Vagina (tissue), 2 donors: ENCODE results near the gene CLDND2. TPM values are rescaled to one million over a fixed set of nuclear protein-coding genes. Genes with fewer than 3 reads are reported as not detected.

Experiments
- DNase-seq, 2 donors: peaks; one replicate each; pipeline ENCODE4 v3.0.0-alpha.2; 2017; ENCODE audit errors: extremely low spot score in 2 of 2
- H3K27ac ChIP-seq: fragments of 200-600 bp; sonication (generic); one replicate; pipeline ENCODE4 v1.5.1; 2019
- H3K27me3 ChIP-seq: fragments of 200-600 bp; sonication (generic); one replicate; pipeline ENCODE4 v1.5.1; 2019
- H3K36me3 ChIP-seq, 2 donors: fragments of 200-600 bp; sonication (generic); one replicate each; pipeline ENCODE4 v1.5.1; 2017 to 2019
- H3K4me1 ChIP-seq: fragments of 200-600 bp; sonication (generic); one replicate; pipeline ENCODE4 v1.5.1; 2019
- H3K4me3 ChIP-seq, 2 donors: fragments of 200-600 bp; sonication (generic); 1 replicate in 1 of 2; 2 replicates in 1 of 2; pipeline ENCODE4 v1.5.1; 2016 to 2019
- H3K9me3 ChIP-seq: fragments of 200-600 bp; sonication (generic); one replicate; pipeline ENCODE4 v1.5.1; 2019
- CTCF ChIP-seq, 3 experiments: fragments of 450-650 bp in 2 of 3; fragments of 200-600 bp in 1 of 3; sonication (generic) in 1 of 3; IDR thresholded peaks; one replicate each; pipeline ENCODE4 v1.5.1; 2017 to 2019; ENCODE audit warnings: antibody characterized with exemption in 3 of 3, mild to moderate bottlenecking in 2 of 3, moderate library complexity in 2 of 3
- POLR2A ChIP-seq, 2 donors: fragments of 450-650 bp; IDR thresholded peaks; one replicate each; pipeline ENCODE4 v1.6.1; 2017; ENCODE audit warnings: antibody characterized with exemption in 2 of 2, mild to moderate bottlenecking in 2 of 2, moderate library complexity in 2 of 2
- POLR2AphosphoS5 ChIP-seq, 2 donors: sonication (generic); formaldehyde crosslinking; IDR thresholded peaks; one replicate each; pipeline ENCODE4 v1.9.0; 2017; ENCODE audit warnings: antibody characterized with exemption in 2 of 2, mild to moderate bottlenecking in 2 of 2, low read depth in 1 of 2; ENCODE audit not compliant: insufficient read depth in 1 of 2
- intact Hi-C: fragments of 100-400 bp; cut with DNase I; formaldehyde crosslinking; loops from one replicate; pipeline ENCODE4 v1.15.1; 2023
- total RNA-seq: library from RNA; depleted of rRNA; stranded (reverse); fragments of >200 nt; gene quantifications from one replicate; pipeline ENCODE4 v1.2.3, GENCODE V29; 2016

CLDND2 gene
- total RNA-seq, 1 donor from 2014 or later, result not detected

DNA sequence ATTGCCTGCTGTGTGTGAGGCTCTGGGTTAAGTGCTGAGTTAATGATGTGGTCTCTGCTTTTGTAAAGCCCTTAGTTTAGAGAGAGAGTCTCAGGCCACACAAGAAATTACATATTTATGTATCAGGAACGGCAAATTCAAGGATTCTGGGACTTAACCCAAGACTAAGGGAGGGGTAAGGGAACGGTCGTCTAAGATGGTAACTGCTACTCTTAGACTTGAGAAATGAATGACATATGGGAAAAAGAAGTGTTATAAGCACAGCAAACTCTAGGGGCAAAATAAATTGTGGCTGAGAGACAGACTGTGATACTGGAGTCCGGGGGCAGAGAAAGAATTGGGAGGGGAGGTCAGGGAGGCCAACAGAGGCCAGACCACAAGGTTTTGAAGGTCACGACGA, 37.1 kb downstream of the CLDND2 start:
- no peak overlapping the region for H3K27ac ChIP-seq
- TF ChIP-seq CTCF (IDR thresholded peaks at IDR 0.05) (no peak), POLR2AphosphoS5 (IDR thresholded peaks at IDR 0.05; ENCODE audit: insufficient read depth in 1 of 2, low read depth in 1 of 2) (no peak), POLR2A (IDR thresholded peaks at IDR 0.05) (no peak)
- intact Hi-C loops, result loop anchor here (10.0 kb wide), 2 partner anchors 63 to 237 kb away; partner anchors contain the start of gene C19orf84
- H3K4me1 ChIP-seq, result peaks cover 6% of the 10 kb centered on the region
- no peak overlapping the region for H3K4me3 ChIP-seq
- H3K27me3 ChIP-seq, result no peaks in the 10 kb centered on the region
- no peaks in the 10 kb centered on the region for H3K9me3 ChIP-seq
- H3K36me3 ChIP-seq, result no peaks in the 10 kb centered on the region
- no peak for DNase-seq

DNA sequence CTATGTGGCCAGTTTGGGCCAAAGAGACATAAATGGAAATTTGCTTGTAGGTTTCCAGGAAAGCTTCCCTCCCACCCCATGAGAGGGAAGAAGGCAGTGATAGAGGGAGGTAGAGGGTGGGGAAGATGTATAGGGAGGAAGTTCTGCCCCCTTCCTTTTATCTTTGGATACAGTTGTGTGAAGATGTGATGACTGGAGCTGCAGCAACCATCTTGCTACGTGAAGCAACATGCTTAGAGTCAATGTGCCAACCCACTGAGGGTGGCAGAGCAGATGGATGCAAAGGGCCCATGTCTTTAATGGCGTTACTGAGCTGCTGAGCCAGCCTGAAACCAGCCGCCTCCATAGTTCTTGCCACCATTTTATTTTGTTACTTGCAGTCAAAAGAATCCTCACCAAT, 37.6 kb downstream of the CLDND2 start:
- intact Hi-C loops, result loop anchor here (10.0 kb wide), 2 partner anchors 64 to 236 kb away; partner anchors contain the start of gene C19orf84
- no peak for DNase-seq
- Histone ChIP-seq H3K27ac (no peak overlapping the region), H3K4me3 (no peak overlapping the region), H3K4me1 (peaks cover 6% of the 10 kb centered on the region), H3K27me3 (no peaks in the 10 kb centered on the region), H3K36me3 (no peaks in the 10 kb centered on the region), H3K9me3 (no peaks in the 10 kb centered on the region)
- no peak for TF ChIP-seq POLR2AphosphoS5 (IDR thresholded peaks at IDR 0.05; ENCODE audit: insufficient read depth in 1 of 2, low read depth in 1 of 2)
- TF ChIP-seq POLR2A (IDR thresholded peaks at IDR 0.05), result no peak
- no peak for TF ChIP-seq CTCF (IDR thresholded peaks at IDR 0.05)

GRCh38 chr19:51330366-51330765, 38.4 kb downstream of the CLDND2 start:
- H3K4me3 ChIP-seq, result no peak overlapping the region
- peaks cover 6% of the 10 kb centered on the region for H3K4me1 ChIP-seq
- no peaks in the 10 kb centered on the region for H3K27me3 ChIP-seq
- no peak for DNase-seq
- no peak overlapping the region for H3K27ac ChIP-seq
- intact Hi-C loops, result loop anchor here (10.0 kb wide), 2 partner anchors 64 to 236 kb away; partner anchors contain the start of gene C19orf84
- H3K9me3 ChIP-seq, result no peaks in the 10 kb centered on the region
- H3K36me3 ChIP-seq, result no peaks in the 10 kb centered on the region
- TF ChIP-seq CTCF (IDR thresholded peaks at IDR 0.05) (no peak), POLR2AphosphoS5 (IDR thresholded peaks at IDR 0.05; ENCODE audit: insufficient read depth in 1 of 2, low read depth in 1 of 2) (no peak), POLR2A (IDR thresholded peaks at IDR 0.05) (no peak)

DNA sequence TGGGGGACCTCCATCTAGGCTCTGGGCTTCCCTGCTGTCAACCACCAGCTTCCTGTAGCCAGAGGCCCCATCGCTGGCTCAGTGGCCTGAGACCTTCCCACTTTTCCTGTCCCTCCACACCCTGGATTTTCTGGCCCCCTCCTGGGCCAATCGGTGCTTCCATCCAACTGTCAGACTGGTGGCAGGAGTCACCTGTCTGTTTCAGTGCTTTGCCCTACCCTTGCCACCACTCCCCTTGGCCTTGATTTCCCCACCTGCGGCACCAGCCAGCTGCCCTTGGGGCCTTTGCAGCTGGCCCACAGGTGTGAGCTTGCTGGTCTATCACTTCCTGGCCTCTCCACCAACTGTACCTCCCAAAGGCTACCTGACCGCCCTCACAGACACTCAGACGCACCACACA, 39.4 kb downstream of the CLDND2 start:
- Histone ChIP-seq H3K9me3 (no peaks in the 10 kb centered on the region), H3K36me3 (no peaks in the 10 kb centered on the region), H3K27ac (no peak overlapping the region), H3K27me3 (no peaks in the 10 kb centered on the region), H3K4me1 (peaks cover 6% of the 10 kb centered on the region), H3K4me3 (no peak overlapping the region)
- intact Hi-C loops, result no loop called here
- no peak for TF ChIP-seq POLR2A (IDR thresholded peaks at IDR 0.05)
- TF ChIP-seq POLR2AphosphoS5 (IDR thresholded peaks at IDR 0.05; ENCODE audit: insufficient read depth in 1 of 2, low read depth in 1 of 2), result no peak
- no peak for TF ChIP-seq CTCF (IDR thresholded peaks at IDR 0.05)
- no peak for DNase-seq

DNA sequence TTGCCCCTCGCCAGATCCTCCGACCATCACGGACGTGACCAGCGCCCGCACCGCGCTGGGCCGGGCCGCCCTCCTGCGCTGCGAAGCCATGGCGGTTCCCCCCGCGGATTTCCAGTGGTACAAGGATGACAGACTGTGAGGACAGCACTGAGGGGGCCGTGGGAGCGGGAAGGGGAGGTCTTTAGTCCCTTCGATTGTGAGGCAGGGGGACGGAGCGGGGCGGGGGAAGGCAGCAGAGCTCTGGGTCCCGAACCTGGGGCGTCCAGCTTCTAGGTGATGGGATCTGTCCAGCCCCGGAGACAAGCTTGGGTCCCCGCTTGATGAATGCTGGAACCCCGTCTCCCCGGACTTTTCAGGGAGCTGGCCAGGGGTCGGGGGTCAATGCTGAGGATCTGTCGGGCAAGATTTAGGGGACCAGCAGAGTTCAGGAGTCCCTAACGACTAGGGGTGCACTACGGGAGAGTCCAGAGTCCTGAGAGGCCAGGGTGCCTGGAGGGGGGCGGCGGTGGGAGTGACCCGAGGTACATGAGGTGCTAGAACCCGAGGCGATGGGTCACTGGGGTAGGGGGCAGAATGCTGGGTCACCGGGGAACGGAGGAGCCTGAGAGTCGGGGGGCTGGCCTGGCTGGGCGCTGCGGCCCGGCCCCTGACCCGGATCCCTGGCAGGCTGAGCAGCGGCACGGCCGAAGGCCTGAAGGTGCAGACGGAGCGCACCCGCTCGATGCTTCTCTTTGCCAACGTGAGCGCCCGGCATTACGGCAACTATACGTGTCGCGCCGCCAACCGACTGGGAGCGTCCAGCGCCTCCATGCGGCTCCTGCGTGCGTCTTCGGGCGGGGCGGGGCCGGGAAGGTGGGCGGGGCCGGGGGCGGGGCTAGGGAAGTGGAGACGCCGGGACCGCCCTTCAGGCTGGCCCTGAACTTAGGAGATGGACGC, 41.5 kb downstream of the CLDND2 start:
- no peak for DNase-seq

More for the DNA sequence above, 41.5 kb downstream of the CLDND2 start:
- TF ChIP-seq POLR2A (IDR thresholded peaks at IDR 0.05) (no peak), CTCF (IDR thresholded peaks at IDR 0.05) (no peak), POLR2AphosphoS5 (IDR thresholded peaks at IDR 0.05; ENCODE audit: insufficient read depth in 1 of 2, low read depth in 1 of 2) (no peak)
- intact Hi-C loops, result no loop called here
- H3K27ac ChIP-seq, result no peak overlapping the region
- H3K9me3 ChIP-seq, result no peaks in the 10 kb centered on the region
- no peaks in the 10 kb centered on the region for H3K27me3 ChIP-seq
- H3K36me3 ChIP-seq, result no peaks in the 10 kb centered on the region
- no peak overlapping the region for H3K4me3 ChIP-seq
- peaks cover 6% of the 10 kb centered on the region for H3K4me1 ChIP-seq
